H1 (cell line): ENCODE data around the gene SPOP.

Experiments
- BRCA1 ChIP-seq: IDR thresholded peaks from 2 replicates; pipeline ENCODE4 v1.6.1; 2012; ENCODE audit warnings: low read depth, low read length, improper control_type of control experiment
- CHD1 ChIP-seq: IDR thresholded peaks from 2 replicates; pipeline ENCODE4 v1.6.1; 2012; ENCODE audit warnings: low read depth, low read length, improper control_type of control experiment
- EZH2 ChIP-seq: fragments of 200-600 bp; sonication (generic); IDR thresholded peaks from 2 replicates; pipeline ENCODE4 v1.7.1; 2012; ENCODE audit warnings: low read depth, mild to moderate bottlenecking, moderate library complexity, low read length, inconsistent platforms; ENCODE audit not compliant: severe bottlenecking
- POLR2A ChIP-seq, 2 experiments: IDR thresholded peaks; 1 replicate in 1 of 2; 2 replicates in 1 of 2; pipeline ENCODE4 v1.6.1; 2011; ENCODE audit warnings: low read depth in 2 of 2, low read length in 2 of 2, mild to moderate bottlenecking in 2 of 2; ENCODE audit errors: control extremely low read depth in 1 of 2
- POLR2AphosphoS5 ChIP-seq: IDR thresholded peaks from 2 replicates; pipeline ENCODE4 v1.6.1; 2011; ENCODE audit warnings: low read depth, low read length
- TF ChIP-seq, protein P1 (sequence below), 3 experiments: IDR thresholded peaks; 1 replicate in 2 of 3; 2 replicates in 1 of 3; pipeline versions ENCODE4 v1.5.1 to v1.6.1; 2011; ENCODE audit warnings: low read length in 3 of 3, mild to moderate bottlenecking in 3 of 3, inconsistent platforms in 2 of 3, low read depth in 1 of 3, moderate library complexity in 1 of 3; ENCODE audit not compliant: insufficient read depth in 1 of 3; ENCODE audit errors: control extremely low read depth in 1 of 3

DNA sequence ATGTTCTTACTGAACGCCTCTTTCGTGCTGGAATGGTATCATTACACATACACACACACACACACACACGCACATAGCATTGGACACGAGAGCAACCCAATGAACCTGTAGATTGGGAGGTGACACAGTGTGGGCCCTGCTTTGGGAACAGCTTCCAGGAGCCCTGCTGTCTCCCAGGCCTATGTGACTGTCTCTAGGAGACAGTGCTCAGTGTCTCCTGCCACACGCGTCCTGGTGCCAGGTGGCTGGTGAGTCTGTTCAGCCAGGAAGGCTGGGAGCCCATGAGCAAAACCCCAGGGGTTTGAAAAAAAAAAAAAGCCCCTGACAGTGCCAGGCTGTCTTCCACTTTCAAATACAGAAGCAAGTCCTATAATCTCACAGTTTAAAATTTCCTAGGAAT, 2.4 kb upstream of the SPOP start:
- no peak for TF ChIP-seq EZH2
- TF ChIP-seq BRCA1: no peak
- TF ChIP-seq POLR2AphosphoS5: no peak
- no peak for TF ChIP-seq CHD1
- TF ChIP-seq, protein P1, sequence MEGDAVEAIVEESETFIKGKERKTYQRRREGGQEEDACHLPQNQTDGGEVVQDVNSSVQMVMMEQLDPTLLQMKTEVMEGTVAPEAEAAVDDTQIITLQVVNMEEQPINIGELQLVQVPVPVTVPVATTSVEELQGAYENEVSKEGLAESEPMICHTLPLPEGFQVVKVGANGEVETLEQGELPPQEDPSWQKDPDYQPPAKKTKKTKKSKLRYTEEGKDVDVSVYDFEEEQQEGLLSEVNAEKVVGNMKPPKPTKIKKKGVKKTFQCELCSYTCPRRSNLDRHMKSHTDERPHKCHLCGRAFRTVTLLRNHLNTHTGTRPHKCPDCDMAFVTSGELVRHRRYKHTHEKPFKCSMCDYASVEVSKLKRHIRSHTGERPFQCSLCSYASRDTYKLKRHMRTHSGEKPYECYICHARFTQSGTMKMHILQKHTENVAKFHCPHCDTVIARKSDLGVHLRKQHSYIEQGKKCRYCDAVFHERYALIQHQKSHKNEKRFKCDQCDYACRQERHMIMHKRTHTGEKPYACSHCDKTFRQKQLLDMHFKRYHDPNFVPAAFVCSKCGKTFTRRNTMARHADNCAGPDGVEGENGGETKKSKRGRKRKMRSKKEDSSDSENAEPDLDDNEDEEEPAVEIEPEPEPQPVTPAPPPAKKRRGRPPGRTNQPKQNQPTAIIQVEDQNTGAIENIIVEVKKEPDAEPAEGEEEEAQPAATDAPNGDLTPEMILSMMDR (IDR thresholded peaks at IDR 0.05; ENCODE audit: control extremely low read depth in 1 of 3, insufficient read depth in 1 of 3, low read depth in 1 of 3, low read length in 3 of 3): no peak
- TF ChIP-seq POLR2A (IDR thresholded peaks at IDR 0.05; ENCODE audit: control extremely low read depth in 1 of 2, low read depth in 2 of 2, low read length in 2 of 2): no peak
